OCI-LY1 (cell line): ENCODE measurements around the gene POLR1B.

Experiments
- H2AFZ ChIP-seq: fragments of 200-600 bp; sonication (generic), shearing (Covaris generic); 2 replicates; pipeline ENCODE4 v1.6.0; 2014; ENCODE audit warnings: antibody characterized with exemption, mild to moderate bottlenecking, low read length
- H3F3A ChIP-seq: fragments of 200-600 bp; sonication (generic), shearing (Covaris generic); 2 replicates; pipeline ENCODE4 v1.6.0; 2014; ENCODE audit warnings: mild to moderate bottlenecking, antibody characterized with exemption, low read length, moderate library complexity; ENCODE audit not compliant: insufficient read depth
- H3K27ac ChIP-seq: fragments of 200-600 bp; sonication (generic); 2 replicates; pipeline ENCODE4 v1.5.1; 2014; ENCODE audit warnings: low read length, mixed run types, mild to moderate bottlenecking, low read depth; ENCODE audit not compliant: poor library complexity, severe bottlenecking
- H3K27me3 ChIP-seq: fragments of 200-600 bp; sonication (generic); 2 replicates; pipeline ENCODE4 v1.6.0; 2014; ENCODE audit warnings: antibody characterized with exemption, mild to moderate bottlenecking, low read length, moderate library complexity; ENCODE audit not compliant: insufficient read depth
- H3K36me3 ChIP-seq: fragments of 200-600 bp; sonication (generic); 2 replicates; pipeline ENCODE4 v1.6.1; 2014; ENCODE audit warnings: mild to moderate bottlenecking, antibody characterized with exemption, low read length, moderate library complexity, mixed read lengths; ENCODE audit not compliant: insufficient read depth
- H3K4me1 ChIP-seq: fragments of 200-600 bp; sonication (generic); 2 replicates; pipeline ENCODE4 v1.5.1; 2014; ENCODE audit warnings: mild to moderate bottlenecking, low read length, moderate library complexity; ENCODE audit not compliant: insufficient read depth, severe bottlenecking
- H3K4me2 ChIP-seq: fragments of 200-600 bp; sonication (generic), shearing (Covaris generic); 2 replicates; pipeline ENCODE4 v1.6.1; 2014; ENCODE audit warnings: low read length
- H3K4me3 ChIP-seq: fragments of 200-600 bp; sonication (generic); 2 replicates; pipeline ENCODE4 v1.5.1; 2014; ENCODE audit warnings: low read length, low read depth, mild to moderate bottlenecking, mixed read lengths; ENCODE audit not compliant: poor library complexity, severe bottlenecking
- H3K79me2 ChIP-seq: fragments of 200-600 bp; shearing (Covaris generic); 2 replicates; pipeline ENCODE4 v1.6.1; 2016; ENCODE audit warnings: mixed run types, low read length, mixed read lengths; ENCODE audit not compliant: insufficient read depth
- H3K9ac ChIP-seq: fragments of 200-600 bp; sonication (generic), shearing (Covaris generic); 2 replicates; pipeline ENCODE4 v1.6.1; 2014; ENCODE audit warnings: mild to moderate bottlenecking, low read length, mixed read lengths
- H3K9me2 ChIP-seq: fragments of 200-600 bp; sonication (generic), shearing (Covaris generic); 2 replicates; pipeline ENCODE4 v1.6.1; 2014; ENCODE audit warnings: low read depth, mild to moderate bottlenecking, low read length, mixed read lengths
- H3K9me3 ChIP-seq: fragments of 200-600 bp; shearing (Covaris generic); 2 replicates; pipeline ENCODE4 v1.6.1; 2014; ENCODE audit warnings: low read length, mixed read lengths
- H4K20me1 ChIP-seq: fragments of 200-600 bp; sonication (generic), shearing (Covaris generic); 2 replicates; pipeline ENCODE4 v1.6.0; 2016; ENCODE audit warnings: mild to moderate bottlenecking, low read length; ENCODE audit not compliant: insufficient read depth
- CTCF ChIP-seq: fragments of 200-600 bp; sonication (generic), shearing (Covaris generic); IDR thresholded peaks from 2 replicates; pipeline ENCODE4 v1.5.1; 2017; ENCODE audit warnings: mild to moderate bottlenecking, antibody characterized with exemption, low read length, moderate library complexity, mixed read lengths
- EZH2 ChIP-seq: fragments of 200-600 bp; sonication (generic), shearing (Covaris generic); IDR thresholded peaks from 2 replicates; pipeline ENCODE4 v1.8.0; 2017; ENCODE audit warnings: borderline replicate concordance, mixed run types, mild to moderate bottlenecking, antibody characterized with exemption, low read length, moderate library complexity, mixed read lengths

Gene POLR1B

GRCh38 chr2:112584891-112585250 lies 42.6 kb downstream of the POLR1B start:
- Histone ChIP-seq H3K27me3 (no peaks in the 10 kb centered on the region), H3F3A (0 out of 2 replicates have a peak, but pooled peaks cover 6% of the 10 kb centered on the region), H3K4me1 (peaks cover 31% of the 10 kb centered on the region), H3K9me2 (no peaks in the 10 kb centered on the region), H4K20me1 (no peaks in the 10 kb centered on the region), H3K36me3 (peaks cover 7% of the 10 kb centered on the region; the same call in 1 of the 2 replicates), H3K9ac (peak overlapping the region; percentile 81), H3K27ac (peak overlapping the region; percentile 89), H3K79me2 (no peaks in the 10 kb centered on the region), H3K4me3 (peak overlapping the region; percentile 74), H3K9me3 (no peaks in the 10 kb centered on the region), H2AFZ (no peak overlapping the region), H3K4me2 (peak overlapping the region; percentile 80)
- TF ChIP-seq EZH2 (no peak), CTCF (no peak)

GRCh38 chr2:112585400-112585799 lies 43.1 kb downstream of the POLR1B start:
- Histone ChIP-seq H3F3A (0 out of 2 replicates have a peak, but pooled peaks cover 6% of the 10 kb centered on the region), H2AFZ (no peak overlapping the region), H3K79me2 (no peaks in the 10 kb centered on the region), H4K20me1 (no peaks in the 10 kb centered on the region), H3K36me3 (peaks cover 7% of the 10 kb centered on the region; the same call in 1 of the 2 replicates), H3K9ac (peak overlapping the region; percentile 81), H3K4me2 (peak overlapping the region; percentile 80), H3K4me3 (peak overlapping the region; percentile 74), H3K9me2 (no peaks in the 10 kb centered on the region), H3K4me1 (peaks cover 31% of the 10 kb centered on the region), H3K27ac (peak overlapping the region; percentile 89), H3K9me3 (no peaks in the 10 kb centered on the region), H3K27me3 (no peaks in the 10 kb centered on the region)
- TF ChIP-seq EZH2, result no peak
- no peak for TF ChIP-seq CTCF

GRCh38 chr2:112585873-112586464 lies 43.7 kb downstream of the POLR1B start:
- TF ChIP-seq EZH2, result no peak
- no peak for TF ChIP-seq CTCF
- Histone ChIP-seq H2AFZ (no peak overlapping the region), H4K20me1 (no peaks in the 10 kb centered on the region), H3F3A (0 out of 2 replicates have a peak, but pooled peaks cover 6% of the 10 kb centered on the region), H3K9me2 (no peaks in the 10 kb centered on the region), H3K4me2 (no peak overlapping the region), H3K27ac (no peak overlapping the region), H3K9ac (no peak overlapping the region), H3K79me2 (no peaks in the 10 kb centered on the region), H3K4me3 (no peak overlapping the region), H3K9me3 (no peaks in the 10 kb centered on the region), H3K27me3 (no peaks in the 10 kb centered on the region), H3K36me3 (peaks cover 7% of the 10 kb centered on the region; the same call in 1 of the 2 replicates), H3K4me1 (peaks cover 31% of the 10 kb centered on the region)
